HPDE6-E6E7 (cell line): ENCODE data around the gene NRXN3.

Source experiments
- DNase-seq: peaks from one replicate; pipeline ENCODE4 v3.0.0; 2011; ENCODE audit warnings: missing footprints; ENCODE audit errors: extremely low spot score

NRXN3 gene

DNA sequence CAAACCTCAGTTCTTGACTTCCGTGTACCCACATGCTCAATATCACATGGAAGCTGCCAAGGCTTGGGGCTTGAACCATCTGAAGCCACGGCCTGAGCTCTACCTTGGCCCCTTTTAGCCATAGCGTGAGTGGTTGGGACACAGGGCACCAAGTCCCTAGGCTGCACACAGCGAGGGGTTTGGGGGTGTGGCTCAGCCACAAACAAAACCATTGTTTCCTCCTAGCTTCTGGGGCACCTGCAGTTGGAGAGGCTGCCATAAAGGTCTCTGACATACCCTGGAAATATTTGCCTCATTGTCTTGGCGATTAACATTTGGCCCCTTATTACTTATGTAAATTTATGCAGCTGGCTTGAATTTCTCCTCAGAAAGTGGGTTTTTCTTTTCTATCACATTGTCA is 628.6 kb downstream of the NRXN3 start:
- no peak for DNase-seq

DNA sequence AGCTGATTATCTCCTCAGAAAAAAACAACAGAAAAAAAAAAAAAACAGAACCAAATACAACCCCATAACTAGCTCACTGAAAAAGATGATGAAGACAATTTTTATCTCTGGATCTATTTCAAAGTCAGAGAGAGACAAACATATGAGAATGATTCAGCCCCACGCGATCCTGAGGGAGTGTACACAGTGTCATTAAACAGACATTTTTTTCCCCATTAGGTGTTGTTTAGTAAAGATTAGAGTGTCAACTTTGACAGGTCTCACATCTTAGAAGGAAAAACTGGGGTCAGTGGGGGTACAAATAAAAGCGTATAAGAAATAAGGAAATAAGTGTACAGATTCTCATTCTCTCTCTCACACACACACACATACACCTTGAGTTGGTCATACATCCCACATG is 635.4 kb downstream of the NRXN3 start:
- DNase-seq = no peak

DNA sequence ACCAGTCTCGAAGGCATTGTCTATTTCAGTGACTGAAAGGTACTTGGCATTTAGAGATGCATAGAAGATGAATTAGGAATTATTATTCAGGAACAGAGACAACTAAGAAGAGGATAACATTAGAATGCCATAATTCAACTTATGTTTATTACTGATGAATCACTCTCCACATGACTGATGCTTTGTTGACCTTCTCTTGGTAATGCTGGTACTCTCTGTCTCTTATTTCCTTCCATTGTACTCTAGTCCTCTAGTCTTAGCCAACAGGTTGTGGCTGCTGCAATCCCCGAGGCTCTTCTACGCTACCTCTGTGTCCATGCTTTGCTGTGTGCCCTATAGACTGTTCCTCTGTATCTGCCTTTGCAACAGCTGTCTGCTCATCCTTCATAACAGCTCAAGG is 652.9 kb downstream of the NRXN3 start:
- no peak for DNase-seq

DNA sequence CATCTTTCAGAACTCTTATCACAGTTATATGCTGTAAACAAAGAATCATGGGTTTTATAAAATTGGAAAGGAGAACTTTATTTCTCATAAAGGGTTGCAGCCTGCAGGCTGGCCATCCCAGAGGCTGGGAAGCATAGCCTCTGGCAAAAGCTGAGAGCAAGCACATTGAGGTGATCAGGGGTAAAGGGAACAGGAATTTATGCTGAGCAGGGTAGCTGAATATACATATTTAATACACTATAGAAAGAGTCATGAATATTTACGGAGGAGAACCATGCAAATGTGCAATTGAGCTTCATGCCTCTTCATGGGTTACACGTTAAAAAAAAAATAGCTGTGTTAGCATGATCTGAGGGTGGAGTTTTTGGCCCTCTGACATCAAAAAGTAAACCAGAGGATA is 653.3 kb downstream of the NRXN3 start:
- DNase-seq = no peak

DNA sequence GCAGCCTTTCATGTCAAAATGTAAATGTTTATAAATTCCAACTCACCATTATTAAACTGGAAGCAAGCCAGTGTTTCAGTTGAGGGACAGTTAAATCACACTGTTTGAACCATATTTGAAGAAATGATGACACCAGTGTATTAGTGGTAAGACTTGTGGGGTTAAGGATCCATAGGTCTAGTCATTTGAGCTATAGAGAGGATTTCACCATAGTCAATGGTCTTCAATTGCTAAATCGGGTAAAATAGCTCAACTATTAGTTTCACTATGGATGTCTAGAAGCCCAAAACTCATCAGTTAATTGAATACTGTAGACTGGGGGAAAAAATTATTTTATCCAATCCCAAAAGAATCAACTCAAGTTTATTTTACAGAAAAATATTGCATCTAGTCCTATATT is 659.1 kb downstream of the NRXN3 start:
- no peak for DNase-seq

DNA sequence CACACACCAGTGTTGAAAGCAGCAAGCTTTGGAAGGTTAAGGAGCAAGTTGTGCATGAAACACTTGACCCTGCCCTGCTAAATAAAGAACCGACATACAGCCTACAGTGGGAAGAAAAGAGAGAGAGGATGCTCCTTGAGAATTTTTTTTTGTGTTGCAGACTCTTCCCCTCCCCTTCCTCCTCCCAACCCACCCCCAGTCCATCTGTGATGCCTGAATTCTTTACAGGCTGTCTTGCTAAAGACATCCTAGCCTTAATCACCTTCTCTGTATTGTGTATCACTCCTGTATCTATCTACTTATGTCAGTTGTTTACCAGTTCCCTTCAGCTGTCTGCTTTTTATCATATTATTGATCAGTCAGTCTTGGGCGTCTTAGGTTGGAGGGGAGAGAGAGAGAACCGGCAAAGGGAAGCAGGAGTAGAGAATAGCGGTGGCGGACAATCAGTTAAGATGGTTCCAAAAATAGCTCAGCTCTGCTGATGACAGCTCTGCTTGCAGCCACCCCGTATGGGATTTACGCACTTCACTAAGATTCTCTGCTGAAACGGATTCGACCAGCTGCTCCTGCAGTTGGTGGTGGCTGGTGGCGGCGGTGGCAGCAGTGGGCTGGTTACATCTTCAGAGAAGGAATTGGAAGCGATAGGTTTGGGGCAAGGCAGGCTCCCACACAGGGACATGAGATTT is 664.7 kb downstream of the NRXN3 start:
- DNase-seq = no peak

DNA sequence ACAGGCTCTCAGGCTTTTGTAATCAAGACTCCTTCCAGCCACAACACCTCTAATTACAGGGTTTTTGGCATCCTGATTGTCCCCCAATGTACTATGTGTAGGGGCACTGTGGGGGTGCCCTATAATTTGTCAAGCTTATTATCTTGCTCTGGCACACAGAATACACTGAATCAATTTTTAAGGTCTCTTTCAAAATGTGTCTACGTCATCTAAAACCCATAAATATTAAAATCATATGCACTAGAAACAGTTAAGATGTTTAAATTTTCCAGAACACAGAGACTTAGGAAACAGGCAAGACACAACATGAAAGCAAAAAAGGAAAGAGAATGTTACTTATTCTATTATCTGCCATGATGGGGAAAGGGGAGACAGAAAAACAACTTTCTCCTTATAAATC is 665.7 kb downstream of the NRXN3 start:
- DNase-seq = no peak

DNA sequence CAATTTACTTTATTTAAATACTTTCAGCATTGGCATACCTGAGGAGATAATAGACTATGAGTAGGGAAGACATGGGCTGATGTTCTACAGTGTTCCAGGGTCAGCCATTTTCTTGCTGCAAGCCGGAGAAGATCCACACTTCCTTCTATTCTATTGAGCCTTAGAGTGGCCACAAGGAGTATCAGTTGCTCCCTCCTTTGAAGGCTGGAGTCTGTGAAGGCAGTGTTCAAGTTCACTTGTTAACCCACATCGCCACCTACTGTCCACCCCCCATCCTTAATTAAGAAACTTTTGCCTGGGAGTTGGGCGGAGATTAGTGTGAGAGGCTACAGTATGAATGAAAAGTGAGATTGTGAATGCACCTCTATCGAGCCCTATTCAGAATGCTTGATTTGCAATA is 666.6 kb downstream of the NRXN3 start:
- DNase-seq = peak; percentile 67

DNA sequence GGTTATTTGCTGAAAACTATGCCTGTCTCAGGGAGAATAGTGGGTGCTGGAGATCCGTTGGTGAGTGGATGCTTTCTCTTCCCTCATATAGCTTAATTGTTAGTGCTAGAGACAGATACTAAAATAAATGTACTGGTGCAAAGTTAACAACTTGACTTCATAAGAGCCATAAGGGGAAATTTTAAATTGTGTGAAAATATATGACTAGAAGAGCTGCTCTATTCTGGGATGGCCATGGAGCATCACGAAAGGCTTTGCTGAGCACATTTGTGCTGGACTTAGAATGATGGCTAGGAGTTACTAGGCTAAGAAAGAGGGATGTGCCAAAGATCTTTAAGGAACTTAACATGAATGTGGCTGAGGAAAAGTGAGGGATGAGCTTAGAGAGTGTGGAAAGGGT is 668.8 kb downstream of the NRXN3 start:
- DNase-seq = no peak

DNA sequence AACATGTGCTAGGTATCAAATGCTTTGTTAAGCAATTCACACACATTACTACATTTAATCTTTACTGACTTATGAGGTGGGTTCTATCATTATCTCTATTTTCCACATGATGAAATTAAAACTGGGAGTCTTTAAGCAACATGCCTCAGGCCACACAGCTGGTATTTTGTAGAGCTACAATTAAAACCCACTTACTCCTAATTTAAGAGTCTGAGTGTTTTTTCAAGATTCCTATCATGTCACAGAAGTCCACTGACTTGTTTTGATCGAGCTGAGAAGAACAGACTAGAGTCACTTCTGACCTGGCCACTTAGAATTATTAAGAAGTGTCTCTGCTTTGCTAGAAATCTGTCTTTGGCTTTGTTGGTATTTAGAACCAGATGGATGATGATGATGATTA is 670.7 kb downstream of the NRXN3 start:
- no peak for DNase-seq

DNA sequence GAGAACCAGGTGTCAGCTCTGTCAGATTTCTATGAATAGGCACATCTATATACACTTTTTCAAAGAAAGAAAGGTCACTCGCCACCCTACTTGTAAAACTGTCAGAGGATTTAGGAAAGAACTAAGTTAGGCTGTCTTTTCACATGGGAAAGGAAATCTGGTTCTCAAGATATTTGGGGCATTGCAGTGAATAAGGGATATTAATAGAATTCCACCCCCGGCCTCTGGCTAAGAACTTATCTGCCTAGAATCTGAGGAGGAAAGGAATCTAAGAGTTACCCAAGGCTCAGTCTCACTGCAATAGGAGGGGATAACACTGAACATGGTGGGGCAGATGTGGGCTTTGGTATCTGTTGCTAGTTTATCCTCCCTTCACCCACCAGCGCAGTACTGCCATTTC is 677.6 kb downstream of the NRXN3 start:
- no peak for DNase-seq

DNA sequence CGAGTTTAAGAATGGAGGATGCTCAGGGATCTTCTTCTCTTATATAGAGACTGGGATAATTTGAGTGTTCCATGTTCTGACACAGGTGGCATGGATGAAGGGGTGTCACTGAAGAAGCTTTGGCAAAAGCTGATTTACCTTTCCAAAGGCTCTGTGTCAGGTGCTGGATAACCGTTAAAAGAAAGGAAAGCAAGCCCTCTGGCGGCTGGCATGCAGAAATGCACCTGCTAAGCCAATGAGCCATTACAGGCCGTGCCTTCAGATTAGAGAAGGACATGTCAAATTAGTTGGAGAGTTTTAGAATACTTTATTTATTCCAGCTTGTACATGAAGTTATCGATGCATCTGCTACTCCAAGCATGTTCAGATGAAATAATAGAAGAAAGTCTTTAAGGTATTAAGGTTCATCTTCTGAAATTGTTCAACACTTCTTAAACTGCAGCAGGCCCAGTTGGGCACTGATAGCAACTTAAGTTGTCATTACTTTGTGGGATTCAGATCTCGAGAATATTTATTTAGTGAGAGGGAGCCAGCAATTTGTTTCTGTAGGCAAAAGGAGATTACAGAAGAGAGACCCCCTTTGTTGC is 678.2 kb downstream of the NRXN3 start:
- peak; percentile 36 for DNase-seq

DNA sequence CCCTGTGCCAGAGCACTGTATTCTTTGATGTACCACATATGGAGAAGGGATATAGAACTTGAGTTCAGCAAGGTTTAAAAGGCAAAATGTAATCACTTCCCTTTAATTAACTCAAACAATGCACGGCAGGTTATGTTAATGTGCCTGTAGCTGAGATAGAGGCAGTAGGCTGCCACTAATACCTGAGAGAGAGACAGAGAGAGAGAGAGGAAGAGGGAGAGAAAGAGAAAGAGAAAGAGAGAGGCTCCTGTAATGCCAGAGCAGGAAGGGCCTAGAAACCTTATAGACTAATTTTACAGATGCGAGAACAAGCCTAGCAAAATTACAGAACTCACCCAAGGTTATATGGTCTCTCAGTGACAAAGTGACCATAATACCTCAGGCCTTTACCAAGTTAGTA is 679.8 kb downstream of the NRXN3 start:
- DNase-seq = no peak

DNA sequence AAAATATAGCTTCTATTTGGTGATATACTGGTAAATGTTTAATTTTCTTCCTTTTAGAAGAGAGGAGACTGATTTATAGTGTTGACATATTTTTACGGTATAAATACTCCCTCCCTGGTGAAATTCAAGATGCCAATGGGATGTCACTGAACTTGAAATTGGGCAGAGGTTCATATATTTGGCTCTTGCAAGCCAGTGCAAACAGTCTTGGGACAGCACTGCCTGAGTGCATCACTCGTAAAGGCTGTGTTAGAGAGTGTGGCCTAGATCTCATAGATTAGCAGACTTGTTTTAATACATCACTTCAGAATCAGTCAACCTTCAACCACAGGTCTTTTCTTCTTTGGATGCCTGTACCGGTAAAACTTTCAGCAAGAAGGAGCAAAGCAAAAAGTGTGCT is 681.0 kb downstream of the NRXN3 start:
- no peak for DNase-seq

DNA sequence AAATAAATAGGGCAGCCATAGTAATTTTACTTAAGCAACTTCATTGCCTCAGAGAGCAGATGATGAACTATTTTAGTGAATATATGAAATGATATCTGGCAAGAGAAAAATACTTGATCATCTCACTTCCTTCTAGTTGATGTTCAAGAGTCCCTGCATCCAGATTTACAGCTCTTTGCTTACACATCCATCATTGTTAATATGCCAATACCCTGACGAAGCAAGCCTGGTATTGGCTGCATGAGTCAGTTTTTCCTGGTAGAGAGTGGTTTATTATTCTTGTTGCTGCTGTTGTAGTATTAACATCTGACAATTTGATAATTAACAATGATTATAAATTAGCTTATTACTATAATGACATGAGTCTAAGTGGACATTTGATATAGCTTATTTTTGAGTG is 681.9 kb downstream of the NRXN3 start:
- DNase-seq = no peak

DNA sequence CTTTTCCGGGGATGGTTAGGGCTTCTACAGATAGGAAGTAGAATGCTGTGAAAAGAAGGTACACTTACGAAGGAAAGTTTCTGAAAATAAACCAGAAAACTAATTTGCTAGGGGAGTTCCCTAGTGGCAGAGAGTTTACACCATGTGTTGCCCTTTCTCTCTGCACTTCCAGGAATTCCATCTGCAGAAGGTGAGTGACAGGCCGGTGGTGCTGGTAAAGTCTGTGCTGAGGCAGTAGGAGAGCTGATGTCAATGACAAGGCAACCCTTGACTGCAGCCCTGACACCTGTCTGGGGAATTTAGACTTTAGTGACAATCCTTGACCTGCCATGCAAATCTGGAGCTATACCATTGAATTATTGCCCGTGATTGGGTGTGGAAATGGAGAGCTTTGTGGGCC is 687.8 kb downstream of the NRXN3 start:
- DNase-seq = no peak

DNA sequence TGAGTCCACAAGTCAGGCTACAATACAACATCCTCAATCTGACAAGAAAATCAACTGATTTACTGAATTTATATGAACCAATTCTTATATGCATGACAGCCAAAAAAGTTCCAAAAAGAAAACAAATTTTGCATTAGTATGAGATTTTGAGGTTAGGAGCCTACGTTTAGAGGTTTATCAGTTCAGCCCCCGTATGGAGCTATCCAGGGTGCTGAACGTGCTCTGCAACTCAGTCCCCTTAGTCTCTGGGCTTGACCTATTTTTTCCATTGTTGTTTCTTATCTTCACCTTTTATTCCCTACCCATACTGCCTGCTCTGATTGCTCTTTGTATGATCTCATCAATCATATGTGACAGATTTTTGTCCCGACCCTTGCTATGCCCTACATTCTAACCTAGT is 693.0 kb downstream of the NRXN3 start:
- peak; percentile 10 for DNase-seq

DNA sequence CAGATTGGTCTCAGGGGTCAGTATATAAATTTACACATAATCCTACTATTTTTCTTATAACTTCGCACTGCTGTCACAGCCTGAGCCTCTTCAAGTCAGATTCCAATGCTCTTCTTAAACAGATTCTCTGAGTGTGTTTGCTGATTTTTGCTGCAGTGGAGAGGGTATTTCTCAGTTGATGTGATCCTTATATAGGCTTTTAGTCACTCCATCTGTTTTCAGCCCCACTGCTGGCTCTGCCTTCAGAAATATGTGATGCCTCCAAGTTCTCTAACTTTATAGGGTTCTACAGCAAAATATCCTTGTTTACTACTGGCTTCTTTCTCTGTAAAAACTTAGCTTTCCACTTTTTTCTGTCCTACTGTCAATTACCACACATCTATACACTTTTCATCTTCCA is 702.7 kb downstream of the NRXN3 start:
- DNase-seq = no peak

DNA sequence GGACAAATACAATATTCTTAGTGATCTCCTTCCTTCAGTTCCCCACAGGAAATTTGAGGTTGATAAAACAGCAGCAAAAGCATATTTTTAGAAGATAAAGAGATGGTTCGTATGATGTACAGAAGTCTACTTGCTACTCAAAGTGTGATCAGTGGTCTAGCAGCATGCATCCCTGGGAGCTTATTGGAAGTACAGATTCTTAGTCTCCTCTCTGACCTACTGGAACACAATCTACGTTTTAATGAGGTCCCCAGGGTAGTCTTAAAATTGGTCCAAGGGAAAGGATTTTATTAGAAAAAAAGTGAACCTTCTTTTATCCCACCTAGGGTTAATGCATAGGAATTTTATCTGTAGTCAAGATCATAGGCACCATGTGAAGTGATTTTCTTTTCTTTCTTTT is 703.4 kb downstream of the NRXN3 start:
- no peak for DNase-seq

DNA sequence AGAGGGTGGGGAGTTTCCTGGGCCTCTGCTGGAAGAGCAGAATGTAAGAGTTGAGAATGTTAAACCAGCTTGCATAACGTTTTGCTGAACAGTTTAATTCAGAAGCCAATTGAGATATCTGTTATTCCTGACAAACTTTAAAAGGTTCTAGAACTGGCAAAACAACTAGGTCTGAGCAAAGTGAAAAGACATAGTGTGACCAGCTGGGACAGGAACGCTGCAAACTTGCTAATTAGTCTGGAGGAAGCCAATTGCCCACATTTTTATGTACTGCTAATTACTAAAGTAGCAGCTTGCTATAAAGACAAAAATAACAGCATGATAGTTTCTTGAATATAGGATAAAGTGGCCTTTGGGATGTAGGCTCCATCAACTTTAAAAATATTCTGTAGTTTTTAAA is 704.9 kb downstream of the NRXN3 start:
- no peak for DNase-seq

DNA sequence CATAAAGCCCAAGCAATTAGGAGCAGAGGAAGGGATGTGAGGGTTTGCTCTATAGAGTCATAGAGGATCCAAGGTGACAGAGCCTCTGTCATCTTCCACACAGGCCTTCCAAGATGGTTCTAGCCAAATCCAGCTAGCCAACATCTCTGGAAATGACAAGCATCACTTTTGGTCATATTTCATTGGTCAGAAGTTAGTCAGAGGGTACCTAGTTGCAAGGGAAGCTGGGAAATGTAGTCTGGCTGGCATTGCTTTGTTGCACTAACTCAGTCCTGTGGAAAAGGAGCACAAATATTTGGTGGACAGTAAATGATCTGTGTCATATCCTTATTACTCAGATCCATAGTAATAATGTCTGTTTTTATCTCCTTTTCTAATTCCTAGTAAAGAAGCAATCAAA is 715.7 kb downstream of the NRXN3 start:
- DNase-seq = no peak

DNA sequence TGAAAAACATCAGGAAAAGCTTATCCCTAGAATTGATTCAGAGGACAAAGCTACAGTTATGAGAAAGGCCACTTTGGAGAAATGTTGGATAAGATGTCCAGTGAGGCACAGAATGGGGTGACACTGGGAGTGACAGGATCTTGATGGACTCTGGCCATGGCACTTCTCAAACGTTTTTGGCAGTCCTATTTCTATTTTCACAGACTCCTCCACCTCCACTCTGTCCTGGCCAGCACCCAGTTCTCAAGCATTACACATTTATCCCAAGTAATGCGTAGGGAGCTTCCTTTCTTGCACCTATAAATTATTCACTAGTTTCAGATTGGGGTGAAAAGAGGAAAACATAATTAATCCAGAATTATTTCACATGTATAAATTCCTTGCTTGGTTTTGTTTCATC is 727.3 kb downstream of the NRXN3 start:
- no peak for DNase-seq

DNA sequence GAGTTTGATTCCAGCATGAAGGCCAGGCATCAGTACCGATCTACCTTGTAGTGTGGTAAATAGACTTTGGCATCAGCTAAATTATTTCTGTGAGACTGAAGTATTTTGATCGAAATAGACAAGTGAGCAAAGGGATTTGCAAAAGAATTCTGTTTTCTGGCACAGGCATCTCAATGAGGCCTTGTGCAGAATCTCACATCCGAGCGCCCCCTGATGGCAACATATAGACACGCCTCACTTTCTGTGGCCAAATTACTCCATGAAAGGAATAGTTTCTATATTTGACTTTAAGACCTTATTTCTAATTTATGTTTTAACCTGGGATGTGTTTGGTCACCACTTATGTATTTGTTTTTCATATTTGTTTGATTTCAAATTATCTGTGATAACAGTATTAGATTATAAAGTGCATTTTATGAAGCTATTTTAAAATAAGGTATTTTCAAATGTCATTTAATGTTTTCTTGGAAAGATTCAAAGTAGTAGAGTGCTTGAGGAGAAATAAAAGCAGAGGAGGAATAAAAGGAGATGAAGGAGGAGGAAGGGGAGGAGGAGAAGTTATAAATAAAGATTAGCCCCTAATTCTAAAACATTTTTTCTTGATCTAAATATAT is 731.9 kb downstream of the NRXN3 start:
- no peak for DNase-seq

DNA sequence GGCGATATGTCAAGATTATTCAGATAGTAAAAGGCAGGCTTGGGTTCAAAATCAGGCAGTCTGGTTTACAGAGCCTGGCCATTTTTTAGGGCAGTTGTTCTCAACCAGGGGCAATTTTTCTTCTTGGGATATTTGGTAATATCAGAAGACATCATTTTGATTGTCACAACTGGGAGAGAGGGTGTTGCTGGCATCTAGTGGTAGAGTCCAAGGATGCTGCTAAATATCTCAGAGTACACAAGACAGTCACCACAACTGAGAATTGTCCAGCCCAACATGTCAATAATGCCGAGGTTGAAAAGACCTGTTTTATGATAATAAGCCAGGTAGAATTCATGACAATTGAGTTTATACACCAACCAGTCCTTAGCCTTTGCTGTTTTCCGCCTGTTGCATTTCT is 733.9 kb downstream of the NRXN3 start:
- no peak for DNase-seq
